GM18499 (cell line): ENCODE results near the gene RARA.

Source experiments
- ATAC-seq: cut with Tn5 transposase; IDR thresholded peaks from one replicate; pipeline ENCODE4 v1.9.1; 2021; ENCODE audit warnings: moderate number of reproducible peaks; ENCODE audit not compliant: insufficient read depth, unreplicated experiment

The RARA gene

GRCh38 chr17:40313668-40314583 is 4.9 kb downstream of the RARA start:
- no peak for ATAC-seq

- no peak for ATAC-seq
These were observed 5.6 kb downstream of the RARA start for GRCh38 chr17:40314584-40314956.

- no peak for ATAC-seq
These were observed 6.2 kb downstream of the RARA start for GRCh38 chr17:40315206-40315605.

- no peak for ATAC-seq
These were observed 6.9 kb downstream of the RARA start for GRCh38 chr17:40315678-40316570.

GRCh38 chr17:40316571-40317344 is 7.8 kb downstream of the RARA start:
- no peak for ATAC-seq

GRCh38 chr17:40317345-40317873 is 8.4 kb downstream of the RARA start:
- ATAC-seq = no peak

- no peak for ATAC-seq
These were observed 9.2 kb downstream of the RARA start for GRCh38 chr17:40317880-40318829.

GRCh38 chr17:40318830-40319391 is 9.9 kb downstream of the RARA start:
- ATAC-seq = no peak

- ATAC-seq = no peak
These were observed 10.9 kb downstream of the RARA start for GRCh38 chr17:40319651-40320540.

- no peak for ATAC-seq
These were observed 12.0 kb downstream of the RARA start for GRCh38 chr17:40320756-40321523.

- no peak for ATAC-seq
These were observed 12.5 kb downstream of the RARA start for GRCh38 chr17:40321524-40321929.

GRCh38 chr17:40321961-40322357 is 13.0 kb downstream of the RARA start:
- ATAC-seq = no peak

- no peak for ATAC-seq
These were observed 13.7 kb downstream of the RARA start for GRCh38 chr17:40322358-40323315.

GRCh38 chr17:40323391-40324381 is 14.7 kb downstream of the RARA start:
- no peak for ATAC-seq
